NCI-H1092 treated with DMSO at 0.1 percent for 48 hours (cell line): Measurements from ENCODE around the gene SPR.
A peak's percentile ranks its signal among the peaks of the same experiment; 100 is the strongest.
"Not testable (repeated sequence)": the region's sequence is repeated elsewhere in the genome, so short reads cannot be mapped to it uniquely, and the experiment has no call there.

Experiments used
- DNase-seq: peaks from one replicate; lab custom pipeline; 2025; lab: John Stamatoyannopoulos, UW

The SPR gene

GRCh38 chr2:72888438-72889202, 1.4 kb downstream of the SPR start:
- DNase-seq, result no peak

- no peak for DNase-seq
Observed at GRCh38 chr2:72889991-72890390, 2.8 kb downstream of the SPR start.

- DNase-seq, result no peak
Observed at GRCh38 chr2:72891091-72891818, 4.0 kb downstream of the SPR start.

- DNase-seq, result peak; percentile 49
Observed at GRCh38 chr2:72892506-72893173, 5.4 kb downstream of the SPR start.

- DNase-seq, result no peak
Observed at GRCh38 chr2:72893594-72894319, 6.5 kb downstream of the SPR start.

GRCh38 chr2:72894514-72894913, 7.3 kb downstream of the SPR start:
- DNase-seq, result no peak

GRCh38 chr2:72895154-72895553, 7.9 kb downstream of the SPR start:
- no peak for DNase-seq

- no peak for DNase-seq
Observed at GRCh38 chr2:72895759-72896281, 8.6 kb downstream of the SPR start.

- no peak for DNase-seq
Observed at GRCh38 chr2:72896446-72896845, 9.2 kb downstream of the SPR start.

GRCh38 chr2:72897785-72898584, 10.8 kb downstream of the SPR start:
- no peak for DNase-seq

GRCh38 chr2:72898585-72898906, 11.3 kb downstream of the SPR start:
- DNase-seq, result no peak

GRCh38 chr2:72900191-72900825, 13.1 kb downstream of the SPR start:
- no peak for DNase-seq

- no peak for DNase-seq
Observed at GRCh38 chr2:72901426-72901825, 14.2 kb downstream of the SPR start.

GRCh38 chr2:72907369-72907768, 20.2 kb downstream of the SPR start:
- not testable (repeated sequence) for DNase-seq

- no peak for DNase-seq
Observed at GRCh38 chr2:72908741-72909140, 21.5 kb downstream of the SPR start.

- DNase-seq, result no peak
Observed at GRCh38 chr2:72911256-72911655, 24.0 kb downstream of the SPR start.

GRCh38 chr2:72913486-72914205, 26.4 kb downstream of the SPR start:
- DNase-seq, result no peak

GRCh38 chr2:72914206-72914559, 27.0 kb downstream of the SPR start:
- no peak for DNase-seq

GRCh38 chr2:72914589-72915319, 27.5 kb downstream of the SPR start:
- DNase-seq, result no peak
